Dedifferentiated amniotic fluid mesenchymal stem cell (primary cell): ENCODE results near the gene PLIN5.

Experiments used
- DNase-seq: peaks from one replicate; pipeline ENCODE4 v3.0.0-alpha.2; 2016; ENCODE audit errors: extremely low spot score

PLIN5 gene

DNA sequence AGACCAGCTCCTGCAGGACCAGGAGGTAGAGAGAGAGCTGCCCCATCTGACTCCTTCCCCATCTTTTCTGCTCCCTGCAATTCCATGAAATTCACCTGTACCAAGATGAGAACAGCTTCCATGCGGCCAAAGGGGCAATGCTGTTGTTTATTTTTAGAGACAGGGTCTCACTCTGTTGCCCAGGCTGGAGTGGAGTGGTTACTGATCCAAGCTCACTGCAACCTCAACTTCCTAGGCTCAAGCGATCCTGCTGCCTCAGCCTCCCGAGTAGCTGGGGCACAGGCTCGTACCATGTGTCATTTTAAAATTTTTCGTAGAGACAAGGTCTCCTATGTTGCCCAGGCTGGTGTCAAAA lies 13.2 kb downstream of the PLIN5 start:
- no peak for DNase-seq

DNA sequence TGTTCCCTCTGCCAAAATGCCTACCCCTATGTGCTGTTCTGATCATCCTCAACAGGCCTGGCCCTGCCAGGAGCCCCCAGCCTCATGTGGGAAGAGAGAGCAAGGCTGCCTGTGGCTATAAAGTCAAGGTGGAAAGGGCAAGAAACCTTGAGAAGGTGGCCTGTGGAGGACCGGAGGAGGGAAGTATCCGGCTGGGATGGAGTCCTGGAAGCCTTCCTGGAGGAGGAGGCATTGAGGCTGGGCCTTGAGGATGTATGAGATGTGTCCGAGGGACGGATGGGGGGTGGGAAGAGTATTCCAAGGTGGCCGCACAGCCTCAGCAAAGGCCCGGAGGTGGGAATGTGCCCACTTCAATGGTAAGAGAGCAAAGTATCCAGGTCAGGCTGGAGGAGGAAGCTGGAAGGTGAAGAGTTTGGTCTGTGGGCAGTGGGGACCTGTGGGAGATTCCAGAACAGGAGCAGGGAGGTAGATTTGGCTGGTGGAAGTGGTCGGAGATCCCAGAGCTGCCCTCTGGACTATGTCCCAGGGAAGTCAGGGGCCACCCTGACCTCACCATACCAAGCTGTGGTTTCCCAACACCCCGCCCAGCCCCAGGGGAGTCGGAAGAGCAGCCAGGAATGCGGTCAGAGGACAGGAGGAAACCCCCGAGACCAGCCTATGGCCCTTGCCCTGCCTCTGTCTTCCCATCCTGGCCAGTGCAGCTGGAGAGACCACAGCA lies 13.7 kb downstream of the PLIN5 start:
- DNase-seq: no peak

GRCh38 chr19:4519521-4520277 lies 15.3 kb downstream of the PLIN5 start:
- no peak for DNase-seq

GRCh38 chr19:4519172-4519496 lies 15.9 kb downstream of the PLIN5 start:
- DNase-seq: no peak

DNA sequence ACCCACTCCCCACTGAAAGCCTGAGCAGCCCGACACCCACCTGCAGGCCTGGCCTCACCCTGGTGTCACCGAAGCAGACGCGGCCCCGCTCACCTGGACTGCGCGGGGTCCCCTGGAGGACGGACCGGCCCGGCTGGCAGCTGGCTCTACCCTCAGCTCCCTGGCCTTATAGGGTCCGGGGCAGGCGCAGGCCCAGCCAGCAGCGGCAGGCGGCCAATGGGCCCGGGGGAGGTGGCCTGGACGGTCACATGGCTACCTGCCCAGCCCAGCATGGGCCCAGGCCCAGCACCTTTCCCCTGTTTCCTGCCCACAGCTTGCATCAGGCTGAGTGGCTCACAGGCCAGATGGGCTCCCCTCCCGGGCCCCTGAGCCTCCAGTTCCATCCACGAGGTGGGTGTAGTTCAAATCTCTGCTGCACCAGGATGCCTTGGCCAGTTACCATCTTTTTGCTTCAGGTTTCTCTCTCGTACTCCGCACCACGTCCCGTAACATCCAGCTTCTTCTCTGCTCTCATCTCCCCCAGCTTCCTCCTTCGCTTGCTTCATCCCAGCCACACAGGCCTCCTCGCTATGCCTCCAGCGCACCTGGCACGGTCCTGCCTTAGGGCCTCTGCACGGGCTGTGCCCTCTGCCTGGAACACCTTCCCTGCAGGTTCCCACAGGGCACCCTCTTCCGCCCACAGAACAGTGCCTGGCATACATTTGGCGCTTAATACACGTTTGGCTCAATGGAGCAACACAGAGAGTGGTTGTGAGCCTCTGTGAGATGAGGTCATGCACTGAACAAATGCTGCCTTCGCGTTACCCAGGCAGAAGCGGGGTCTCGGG lies 16.5 kb downstream of the PLIN5 start, which contains the start of gene PLIN4:
Gene PLIN4 (minus strand): TSS at position 142 of the 827 bp plus-strand sequence. CDS start 214 bp downstream, outside the sequence.
- no peak for DNase-seq

GRCh38 chr19:4517451-4518057 lies 17.5 kb downstream of the PLIN5 start:
- DNase-seq: no peak

- DNase-seq: no peak
Measured at GRCh38 chr19:4516939-4517300, 18.1 kb downstream of the PLIN5 start.

DNA sequence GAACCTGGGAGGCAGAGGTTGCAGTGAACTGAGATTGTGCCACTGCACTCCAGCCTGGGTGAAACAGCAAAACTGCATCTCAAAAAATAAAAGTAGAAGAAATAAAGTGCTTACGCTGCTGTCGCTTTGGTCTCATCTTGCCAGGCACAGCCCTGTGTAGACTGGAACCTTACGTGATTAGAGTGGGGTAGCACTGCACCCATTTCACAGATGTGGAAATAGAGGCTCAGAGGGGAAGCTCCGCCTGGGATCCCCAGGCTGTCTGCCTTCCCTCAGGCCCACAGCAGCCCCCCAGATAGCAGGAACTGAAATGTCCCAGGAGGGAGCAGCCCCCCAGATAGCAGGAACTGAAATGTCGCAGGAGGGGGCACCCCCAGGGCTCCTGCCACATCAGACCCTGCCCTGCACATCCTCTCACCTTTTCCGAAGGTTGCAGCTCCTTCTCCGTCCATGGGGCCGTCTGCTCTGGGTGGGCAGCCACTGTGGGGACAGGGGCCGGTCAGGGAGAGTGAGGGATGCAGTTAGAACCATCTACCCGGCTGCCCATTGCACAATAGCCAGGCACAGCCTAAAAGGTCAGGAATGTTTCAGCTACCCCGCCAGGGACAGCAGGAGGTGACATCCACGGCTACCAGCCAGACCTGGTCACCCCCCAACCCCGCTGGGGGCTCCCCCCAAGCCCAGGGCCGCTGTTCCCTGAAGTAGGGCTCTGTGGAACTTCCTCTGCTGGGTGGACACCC lies 18.7 kb downstream of the PLIN5 start:
- no peak for DNase-seq

DNA sequence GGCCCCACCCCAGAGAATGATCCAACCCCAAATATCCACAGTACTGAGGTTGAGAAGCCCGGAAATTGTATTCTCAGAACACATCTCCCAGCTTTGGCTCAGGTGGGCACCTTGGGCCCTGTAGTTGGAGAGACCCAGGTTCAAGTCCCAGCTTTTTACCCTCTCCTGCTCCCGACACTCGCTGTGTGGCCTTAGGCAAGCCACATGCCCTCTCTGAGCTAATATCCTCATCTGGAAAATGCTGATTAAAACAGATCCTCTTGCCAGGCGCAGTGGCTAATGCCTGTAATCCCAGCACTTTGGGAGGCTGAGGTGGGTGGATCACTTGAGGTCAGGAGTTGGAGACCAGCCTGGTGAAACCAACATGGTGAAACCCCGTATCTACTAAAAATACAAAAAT lies 19.3 kb downstream of the PLIN5 start:
- DNase-seq: no peak

DNA sequence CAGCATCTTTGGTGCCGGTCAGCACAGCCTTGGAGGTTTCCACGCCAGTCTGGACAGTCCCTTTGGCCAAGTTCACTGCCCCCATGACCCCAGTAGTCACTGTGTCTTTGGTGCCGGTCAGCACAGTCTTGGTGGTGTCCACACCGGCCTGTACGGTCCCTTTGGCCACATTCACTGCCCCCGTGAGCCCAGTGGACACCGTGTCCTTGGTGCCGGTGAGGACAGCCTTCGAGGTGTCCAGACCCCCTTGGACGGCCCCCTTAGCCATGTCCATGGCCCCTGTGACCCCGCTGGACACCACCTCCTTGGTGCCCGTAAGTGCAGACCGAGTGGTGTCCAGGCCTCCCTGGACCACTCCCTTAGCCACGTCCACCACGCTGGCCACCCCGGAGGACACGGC lies 21.8 kb downstream of the PLIN5 start:
- DNase-seq: no peak

GRCh38 chr19:4512070-4512469 lies 23.0 kb downstream of the PLIN5 start:
- no peak for DNase-seq

DNA sequence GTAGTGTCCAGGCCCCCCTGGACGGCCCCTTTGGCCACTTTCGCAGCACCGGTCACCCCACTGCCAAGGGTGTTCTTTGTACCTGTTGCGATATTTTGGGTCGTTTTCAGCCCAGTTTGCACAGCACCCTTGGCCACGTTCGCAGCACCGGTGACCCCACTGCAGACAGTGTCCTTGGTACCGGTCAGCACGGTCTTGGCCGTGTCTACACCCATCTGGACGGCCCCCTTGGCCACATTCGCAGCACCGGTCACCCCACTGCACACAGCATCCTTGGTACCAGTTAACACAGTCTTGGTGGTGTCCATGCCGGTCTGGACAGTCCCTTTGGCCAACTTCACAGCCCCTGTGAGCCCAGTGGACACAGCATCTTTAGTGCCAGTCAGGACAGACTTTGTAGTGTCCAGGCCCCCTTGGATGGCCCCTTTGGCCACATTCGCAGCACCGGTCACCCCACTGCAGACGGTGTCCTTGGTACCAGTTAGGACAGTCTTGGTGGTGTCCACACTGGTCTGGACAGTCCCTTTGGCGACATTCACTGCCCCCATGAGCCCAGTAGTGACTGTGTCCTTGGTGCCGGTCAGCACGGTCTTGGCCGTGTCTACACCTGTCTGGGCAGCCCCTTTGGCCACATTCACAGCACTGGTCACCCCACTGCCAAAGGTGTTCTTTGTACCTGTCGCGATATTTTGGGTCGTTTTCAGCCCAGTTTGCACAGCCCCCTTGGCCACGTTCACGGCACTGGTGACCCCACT lies 23.5 kb downstream of the PLIN5 start:
- no peak for DNase-seq

GRCh38 chr19:4510435-4511255 lies 24.4 kb downstream of the PLIN5 start:
- DNase-seq: no peak

DNA sequence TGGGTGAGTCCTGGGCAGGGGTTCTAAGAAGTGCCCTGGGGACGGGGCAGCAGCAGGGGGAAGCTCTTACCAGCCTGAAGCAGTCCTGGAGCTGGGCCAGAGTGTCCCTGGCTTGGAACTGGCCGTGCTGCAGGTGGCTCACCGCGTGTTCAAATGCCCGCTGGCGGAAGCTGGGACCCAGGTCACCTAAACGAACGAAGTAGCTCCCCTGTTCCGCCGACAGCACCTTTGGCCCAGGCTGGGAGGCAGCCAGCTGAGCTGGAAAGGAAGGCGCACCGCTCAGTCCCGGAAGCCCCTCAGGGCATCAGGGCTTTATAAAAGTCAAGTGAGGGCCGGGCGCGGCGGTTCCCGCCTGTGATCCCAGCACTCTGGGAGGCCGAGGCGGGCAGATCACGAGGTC lies 26.3 kb downstream of the PLIN5 start:
- DNase-seq: no peak

DNA sequence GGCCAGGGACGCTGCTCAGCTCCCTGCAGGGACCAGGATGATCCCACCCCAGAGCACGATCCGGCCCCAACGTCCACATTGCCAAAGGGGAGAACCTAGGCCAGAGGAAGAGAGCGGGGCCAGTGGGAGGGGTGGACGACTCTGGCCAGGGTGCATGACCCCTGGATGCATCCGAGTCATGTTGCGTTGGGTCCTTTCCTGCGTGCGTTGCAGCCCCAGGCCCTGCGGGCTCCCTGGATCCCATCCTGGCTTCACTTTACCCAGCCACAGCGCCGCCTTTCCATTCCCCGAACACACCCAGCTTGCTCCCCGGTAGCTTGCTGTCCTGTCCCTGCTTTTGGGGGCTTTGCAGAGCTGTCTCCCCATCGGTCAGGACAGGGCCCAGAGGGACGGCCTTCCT lies 27.2 kb downstream of the PLIN5 start:
- DNase-seq: no peak

DNA sequence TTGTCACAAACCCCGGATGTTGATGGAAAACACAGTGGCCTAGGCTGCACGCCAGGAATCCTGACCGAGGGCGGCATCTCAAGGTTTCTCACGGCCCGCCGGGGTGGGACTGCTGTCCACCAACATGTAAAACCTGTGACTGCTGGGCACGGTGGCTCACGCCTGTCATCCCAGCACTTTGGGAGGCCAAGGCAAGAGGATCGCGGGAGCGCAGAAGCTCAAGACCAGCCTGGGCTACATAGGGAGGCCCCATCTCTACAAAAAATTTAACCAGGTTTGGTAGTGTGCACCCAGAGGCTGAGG lies 27.9 kb downstream of the PLIN5 start:
- no peak for DNase-seq

- no peak for DNase-seq
Measured at GRCh38 chr19:4506449-4507149, 28.4 kb downstream of the PLIN5 start.

DNA sequence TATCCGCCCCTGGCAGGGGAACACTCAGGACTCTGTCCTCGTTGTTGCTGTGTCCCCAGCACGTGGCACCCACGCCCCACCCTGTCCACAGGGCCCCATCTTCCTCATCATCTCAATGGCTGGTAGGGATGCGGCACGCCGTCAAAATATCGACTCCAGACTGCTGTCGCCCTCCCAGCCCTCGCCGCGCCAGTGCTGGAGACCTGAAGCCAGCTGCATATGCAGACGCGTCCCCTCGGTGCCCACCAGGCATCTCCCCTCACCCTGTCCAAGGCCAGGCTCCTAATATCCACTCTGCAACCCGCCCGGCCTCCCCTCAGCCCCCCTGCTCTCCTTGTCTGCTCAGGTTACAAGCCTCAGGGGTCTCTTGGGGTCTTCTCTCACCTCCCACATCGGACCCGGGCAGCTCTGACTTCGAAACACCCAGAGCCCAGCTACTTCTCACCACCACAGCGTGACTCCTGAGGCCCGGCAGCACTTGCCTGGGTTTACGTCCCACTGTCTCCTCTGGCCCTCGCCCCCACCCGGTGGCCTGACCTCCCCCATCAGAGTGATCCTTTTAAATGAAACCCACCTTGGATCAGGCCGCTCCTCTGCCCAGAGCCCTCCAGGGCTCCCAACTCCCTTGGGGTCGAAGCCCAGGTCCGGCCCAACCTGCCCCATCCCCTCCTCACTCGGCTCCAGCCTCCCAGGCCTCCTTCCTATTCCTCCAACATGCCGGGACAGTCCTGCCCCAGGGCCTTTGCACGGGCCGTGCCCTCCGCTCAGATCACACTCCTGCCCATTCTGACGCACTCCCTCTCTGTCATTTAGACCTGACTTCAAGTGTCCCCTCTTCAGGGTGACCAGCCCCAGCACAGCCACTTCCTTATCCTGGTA lies 29.2 kb downstream of the PLIN5 start:
- no peak for DNase-seq
